Peyer's patch (tissue), 4 donors: ENCODE results near the gene BIRC7.
"Not testable (repeated sequence)": the region's sequence is repeated elsewhere in the genome, so short reads cannot be mapped to it uniquely, and the experiment has no call there.

ENCODE experiments used
- POLR2A ChIP-seq, 2 donors: fragments of 450-650 bp; IDR thresholded peaks; one replicate each; pipeline ENCODE4 v1.5.1; 2017; ENCODE audit warnings: antibody characterized with exemption in 2 of 2, mild to moderate bottlenecking in 2 of 2, moderate library complexity in 2 of 2
- TF ChIP-seq, protein P1 (sequence below), 6 experiments: fragments of 450-650 bp in 4 of 6; fragments of 200-600 bp in 2 of 6; sonication (generic) in 1 of 6; IDR thresholded peaks; one replicate each; pipeline ENCODE4 v1.5.1; 2017 to 2019; ENCODE audit warnings: antibody characterized with exemption in 6 of 6, mild to moderate bottlenecking in 3 of 6, moderate library complexity in 1 of 6

DNA sequence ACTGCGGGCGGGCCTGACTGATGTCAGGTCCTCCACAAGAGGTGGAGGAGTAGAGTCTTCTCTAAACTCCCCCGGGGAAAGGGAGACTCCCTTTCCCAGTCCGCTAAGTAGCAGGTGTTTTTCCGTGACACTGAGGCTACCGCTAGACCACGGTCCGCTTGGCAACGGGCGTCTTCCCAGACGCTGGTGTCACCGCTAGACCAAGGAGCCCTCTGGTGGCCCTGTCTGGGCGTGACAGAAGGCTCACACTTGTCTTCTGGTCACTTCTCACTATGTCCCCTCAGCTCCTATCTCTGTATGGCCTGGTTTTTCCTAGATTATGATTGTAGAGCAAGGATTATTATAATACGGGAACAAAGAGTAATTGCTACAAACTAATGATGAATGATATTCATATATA lies 15.6 kb downstream of the BIRC7 start:
- TF ChIP-seq POLR2A (IDR thresholded peaks at IDR 0.05), result not testable (repeated sequence)
- TF ChIP-seq, protein P1, sequence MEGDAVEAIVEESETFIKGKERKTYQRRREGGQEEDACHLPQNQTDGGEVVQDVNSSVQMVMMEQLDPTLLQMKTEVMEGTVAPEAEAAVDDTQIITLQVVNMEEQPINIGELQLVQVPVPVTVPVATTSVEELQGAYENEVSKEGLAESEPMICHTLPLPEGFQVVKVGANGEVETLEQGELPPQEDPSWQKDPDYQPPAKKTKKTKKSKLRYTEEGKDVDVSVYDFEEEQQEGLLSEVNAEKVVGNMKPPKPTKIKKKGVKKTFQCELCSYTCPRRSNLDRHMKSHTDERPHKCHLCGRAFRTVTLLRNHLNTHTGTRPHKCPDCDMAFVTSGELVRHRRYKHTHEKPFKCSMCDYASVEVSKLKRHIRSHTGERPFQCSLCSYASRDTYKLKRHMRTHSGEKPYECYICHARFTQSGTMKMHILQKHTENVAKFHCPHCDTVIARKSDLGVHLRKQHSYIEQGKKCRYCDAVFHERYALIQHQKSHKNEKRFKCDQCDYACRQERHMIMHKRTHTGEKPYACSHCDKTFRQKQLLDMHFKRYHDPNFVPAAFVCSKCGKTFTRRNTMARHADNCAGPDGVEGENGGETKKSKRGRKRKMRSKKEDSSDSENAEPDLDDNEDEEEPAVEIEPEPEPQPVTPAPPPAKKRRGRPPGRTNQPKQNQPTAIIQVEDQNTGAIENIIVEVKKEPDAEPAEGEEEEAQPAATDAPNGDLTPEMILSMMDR (IDR thresholded peaks at IDR 0.05), result not testable (repeated sequence)
